Activated T-cell treated with anti-CD3 and anti-CD28 coated beads, Interleukin-2, amount 50 U/mL, for 72 hours (primary cell): ENCODE measurements around the gene MRRF. TPM values are rescaled to one million over a fixed set of nuclear protein-coding genes. Genes with fewer than 3 reads are reported as not detected.
A peak's percentile ranks its signal among the peaks of the same experiment; 100 is the strongest.
"Not testable (repeated sequence)": the region's sequence is repeated elsewhere in the genome, so short reads cannot be mapped to it uniquely, and the experiment has no call there.

Source experiments
- ATAC-seq, 2 donors: fragments of 150-1000 bp; cut with Tn5 transposase; replicated peaks in 1 of 2; 2 replicates each; pipeline ENCODE4 v1.10.0; 2021; ENCODE audit warnings: moderate library complexity in 2 of 2, mild to moderate bottlenecking in 1 of 2
- DNase-seq, 2 donors: peaks; one replicate each; pipeline ENCODE4 v3.0.0; 2021 to 2022; ENCODE audit warnings: mixed read lengths in 1 of 2
- H3K27ac Mint-ChIP-seq: one replicate; pipeline ENCODE4 v1.8.0; 2022; ENCODE audit warnings: mild to moderate bottlenecking, moderate library complexity, mixed read lengths
- H3K27me3 Mint-ChIP-seq: one replicate; pipeline ENCODE4 v1.8.0; 2022; ENCODE audit warnings: low read depth, mixed read lengths
- H3K36me3 Mint-ChIP-seq, 2 donors: one replicate each; pipeline ENCODE4 v1.8.0; 2022; ENCODE audit warnings: mixed read lengths in 2 of 2, mild to moderate bottlenecking in 1 of 2; ENCODE audit not compliant: insufficient read depth in 2 of 2
- H3K4me1 Mint-ChIP-seq: one replicate; pipeline ENCODE4 v1.8.0; 2022; ENCODE audit warnings: low read depth, mixed read lengths
- H3K4me3 Mint-ChIP-seq, 2 donors: one replicate each; pipeline ENCODE4 v1.8.0; 2022; ENCODE audit warnings: mild to moderate bottlenecking in 2 of 2, mixed read lengths in 2 of 2, moderate library complexity in 2 of 2
- H3K9me3 Mint-ChIP-seq, 2 donors: one replicate each; pipeline ENCODE4 v1.8.0; 2022; ENCODE audit warnings: mixed read lengths in 2 of 2
- total RNA-seq, 2 donors: library from RNA; stranded (reverse); gene quantifications; one replicate each; pipeline ENCODE4 v1.2.3, GENCODE V29; 2022

MRRF gene
- total RNA-seq, 2 donors from 2014 or later = 42.6 to 47.7 TPM

- no peaks in the 10 kb centered on the region for H3K4me1 Mint-ChIP-seq
- H3K9me3 Mint-ChIP-seq = no peaks in the 10 kb centered on the region
- H3K4me3 Mint-ChIP-seq = no peak overlapping the region
- H3K27ac Mint-ChIP-seq = peak overlapping the region; percentile 56
- no peak for DNase-seq
- ATAC-seq = no peak
- H3K27me3 Mint-ChIP-seq = no peaks in the 10 kb centered on the region
- H3K36me3 Mint-ChIP-seq = peaks cover 6 to 23% of the 10 kb centered on the region in 2 donors
Measured at GRCh38 chr9:122309861-122310260, 45.2 kb downstream of the MRRF start.

GRCh38 chr9:122314165-122314564 is 49.5 kb downstream of the MRRF start:
- H3K4me1 Mint-ChIP-seq = no peaks in the 10 kb centered on the region
- peak overlapping the region; percentile 29 for H3K27ac Mint-ChIP-seq
- H3K4me3 Mint-ChIP-seq = no peak overlapping the region
- H3K9me3 Mint-ChIP-seq = no peaks in the 10 kb centered on the region
- H3K27me3 Mint-ChIP-seq = no peaks in the 10 kb centered on the region
- ATAC-seq (no peak), DNase-seq (no peak)
- peaks cover 6 to 19% of the 10 kb centered on the region in 2 donors for H3K36me3 Mint-ChIP-seq

- Mint-ChIP-seq H3K36me3 (peaks cover 3 to 16% of the 10 kb centered on the region in 2 donors), H3K27ac (no peak overlapping the region), H3K4me3 (no peak overlapping the region), H3K9me3 (no peaks in the 10 kb centered on the region), H3K27me3 (no peaks in the 10 kb centered on the region), H3K4me1 (no peaks in the 10 kb centered on the region)
- no peak for ATAC-seq
- no peak for DNase-seq
Measured at GRCh38 chr9:122315534-122315933, 50.9 kb downstream of the MRRF start.

- no peak for ATAC-seq
- H3K27me3 Mint-ChIP-seq = no peaks in the 10 kb centered on the region
- no peak overlapping the region for H3K27ac Mint-ChIP-seq
- no peaks in the 10 kb centered on the region for H3K9me3 Mint-ChIP-seq
- DNase-seq = no peak
- no peak overlapping the region for H3K4me3 Mint-ChIP-seq
- no peaks in the 10 kb centered on the region for H3K4me1 Mint-ChIP-seq
- peaks cover 3 to 14% of the 10 kb centered on the region in 2 donors for H3K36me3 Mint-ChIP-seq
Measured at GRCh38 chr9:122318284-122318683, 53.6 kb downstream of the MRRF start.

DNA sequence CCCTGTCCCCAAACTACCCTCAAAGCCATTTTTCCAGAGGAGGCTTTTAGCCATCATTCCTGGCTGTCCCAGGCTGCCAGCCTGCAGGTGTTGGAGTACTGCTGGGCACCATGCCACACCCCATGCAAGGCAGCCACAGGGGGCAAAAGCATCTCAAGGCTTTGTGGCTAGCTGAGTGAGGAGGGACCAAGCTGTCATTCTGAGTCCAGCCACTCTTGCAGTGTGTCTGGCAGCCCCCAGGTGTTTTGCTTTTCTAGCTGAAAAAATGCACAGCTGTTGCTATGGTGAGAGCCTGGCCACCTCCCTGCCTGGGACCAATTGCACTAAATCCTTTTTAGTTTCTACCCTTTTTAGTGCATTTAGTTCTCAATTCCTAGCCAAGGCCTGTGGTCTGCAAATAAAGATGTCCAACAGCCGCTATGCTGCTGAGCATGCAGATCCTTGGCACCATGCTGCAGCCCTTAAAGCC is 55.8 kb downstream of the MRRF start:
- no peak for ATAC-seq
- no peaks in the 10 kb centered on the region for H3K4me1 Mint-ChIP-seq
- H3K4me3 Mint-ChIP-seq = no peak overlapping the region
- DNase-seq = no peak
- H3K36me3 Mint-ChIP-seq = peaks cover 1 to 7% of the 10 kb centered on the region in 2 donors
- no peak overlapping the region for H3K27ac Mint-ChIP-seq
- no peaks in the 10 kb centered on the region for H3K9me3 Mint-ChIP-seq
- no peaks in the 10 kb centered on the region for H3K27me3 Mint-ChIP-seq

DNA sequence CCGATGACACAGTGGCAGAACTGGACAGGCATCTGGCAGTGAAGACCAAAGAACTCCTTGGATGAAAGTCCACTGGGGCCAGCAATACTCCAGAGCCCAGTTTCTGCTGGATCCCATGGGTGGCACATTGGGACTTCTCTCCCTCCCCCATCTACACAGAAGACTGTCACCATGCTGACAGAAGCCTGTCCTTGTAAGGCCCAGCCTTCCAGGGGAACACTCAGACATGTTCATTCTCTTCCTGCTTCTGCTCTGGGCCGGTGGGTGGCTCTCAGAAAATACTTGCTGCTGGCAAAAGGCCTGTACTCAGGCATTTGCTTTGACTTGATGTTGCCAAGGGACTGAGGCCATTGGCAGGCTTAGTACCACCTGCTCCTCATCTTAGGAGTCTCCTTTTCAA is 57.9 kb downstream of the MRRF start:
- DNase-seq = no peak
- Mint-ChIP-seq H3K36me3 (peaks cover 1 to 10% of the 10 kb centered on the region in 2 donors), H3K27ac (no peak overlapping the region), H3K27me3 (no peaks in the 10 kb centered on the region), H3K9me3 (no peaks in the 10 kb centered on the region), H3K4me3 (no peak overlapping the region), H3K4me1 (no peaks in the 10 kb centered on the region)
- no peak for ATAC-seq

DNA sequence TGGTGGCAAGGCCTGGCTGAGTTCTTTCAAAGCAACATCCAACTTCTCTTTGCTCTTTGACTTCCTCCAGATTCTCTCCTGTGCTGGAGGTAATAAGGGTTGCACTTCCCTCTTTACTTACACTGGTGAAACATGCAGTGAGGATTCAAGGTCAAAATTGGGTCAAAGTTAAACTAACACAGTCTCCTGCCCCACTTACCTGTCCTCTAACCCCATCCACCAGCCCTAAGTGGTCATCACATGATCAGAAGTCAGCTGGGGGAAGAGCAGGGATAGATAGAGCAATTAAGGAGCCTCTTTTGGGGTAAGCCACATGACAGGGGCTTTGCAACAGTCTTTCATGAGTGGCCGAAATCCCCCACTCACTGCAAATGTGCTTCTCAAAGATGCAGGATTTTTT is 60.0 kb downstream of the MRRF start:
- H3K4me3 Mint-ChIP-seq = not testable (repeated sequence)

GRCh38 chr9:122325124-122325523 is 60.4 kb downstream of the MRRF start:
- Mint-ChIP-seq H3K27me3 (no peaks in the 10 kb centered on the region), H3K9me3 (no peaks in the 10 kb centered on the region), H3K27ac (no peak overlapping the region), H3K36me3 (peaks cover 3 to 13% of the 10 kb centered on the region in 2 donors), H3K4me3 (no peak overlapping the region), H3K4me1 (no peaks in the 10 kb centered on the region)
- ATAC-seq (peak; percentile 75 to 87), DNase-seq (no peak)

More for the DNA sequence above, 60.0 kb downstream of the MRRF start:
- not testable (repeated sequence) for DNase-seq, H3K27me3 Mint-ChIP-seq, H3K9me3 Mint-ChIP-seq, H3K27ac Mint-ChIP-seq, H3K4me1 Mint-ChIP-seq, ATAC-seq
- H3K36me3 Mint-ChIP-seq = peaks cover 3 to 13% of the 10 kb centered on the region in 2 donors

GRCh38 chr9:122327175-122327574 is 62.5 kb downstream of the MRRF start:
- H3K27ac Mint-ChIP-seq = no peak overlapping the region

DNA sequence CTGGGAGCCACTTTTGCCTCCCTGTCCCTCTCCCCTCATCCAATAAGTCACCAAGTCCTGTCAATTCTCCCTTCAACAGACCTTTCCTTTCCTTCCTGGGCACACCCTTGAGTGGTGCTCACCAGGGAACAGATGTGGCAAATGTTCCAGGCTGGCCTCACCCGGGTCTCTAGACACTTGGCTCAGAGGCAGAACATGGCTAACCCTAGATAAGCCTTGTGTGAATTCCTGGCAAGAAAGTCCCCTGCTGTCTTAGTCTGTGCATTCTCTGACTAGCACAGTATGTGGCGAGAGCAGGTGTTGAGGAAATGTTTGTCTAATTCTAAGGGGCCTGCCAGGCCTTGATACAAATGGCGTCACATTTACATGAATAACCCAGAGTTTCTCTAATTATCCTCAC is 64.9 kb downstream of the MRRF start:
- Mint-ChIP-seq H3K4me1 (peaks cover 7% of the 10 kb centered on the region), H3K36me3 (peaks cover 3 to 8% of the 10 kb centered on the region in 2 donors), H3K9me3 (no peaks in the 10 kb centered on the region), H3K27ac (no peak overlapping the region), H3K4me3 (no peak overlapping the region), H3K27me3 (no peaks in the 10 kb centered on the region)
- DNase-seq (no peak), ATAC-seq (no peak)

More at GRCh38 chr9:122327175-122327574, 62.5 kb downstream of the MRRF start:
- no peaks in the 10 kb centered on the region for H3K9me3 Mint-ChIP-seq
- no peak for DNase-seq
- H3K4me3 Mint-ChIP-seq = no peak overlapping the region
- peaks cover 3 to 11% of the 10 kb centered on the region in 2 donors for H3K36me3 Mint-ChIP-seq
- H3K27me3 Mint-ChIP-seq = no peaks in the 10 kb centered on the region
- peaks cover 7% of the 10 kb centered on the region for H3K4me1 Mint-ChIP-seq
- no peak for ATAC-seq

DNA sequence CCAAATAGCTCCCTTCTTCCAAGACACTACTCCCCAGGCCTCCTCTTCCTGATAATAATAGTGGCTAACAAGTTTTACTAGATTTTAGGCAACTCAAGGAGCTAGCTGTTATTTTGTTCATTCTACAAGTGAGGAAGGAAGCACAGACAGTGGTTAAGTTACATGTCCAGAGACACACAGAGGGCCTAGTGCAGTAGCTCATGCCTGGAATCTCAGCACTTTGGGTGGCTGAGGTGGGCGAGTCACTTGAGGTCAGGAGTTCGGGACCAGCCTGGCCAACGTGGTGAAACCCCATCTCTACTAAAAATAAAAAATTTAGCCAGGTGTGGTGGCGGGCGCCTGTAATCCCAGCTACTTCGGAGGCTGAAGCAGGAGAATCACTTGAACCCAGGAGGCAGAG is 65.8 kb downstream of the MRRF start:
- not testable (repeated sequence) for H3K4me3 Mint-ChIP-seq, H3K9me3 Mint-ChIP-seq, H3K36me3 Mint-ChIP-seq, ATAC-seq, H3K27ac Mint-ChIP-seq, H3K4me1 Mint-ChIP-seq, DNase-seq, H3K27me3 Mint-ChIP-seq

DNA sequence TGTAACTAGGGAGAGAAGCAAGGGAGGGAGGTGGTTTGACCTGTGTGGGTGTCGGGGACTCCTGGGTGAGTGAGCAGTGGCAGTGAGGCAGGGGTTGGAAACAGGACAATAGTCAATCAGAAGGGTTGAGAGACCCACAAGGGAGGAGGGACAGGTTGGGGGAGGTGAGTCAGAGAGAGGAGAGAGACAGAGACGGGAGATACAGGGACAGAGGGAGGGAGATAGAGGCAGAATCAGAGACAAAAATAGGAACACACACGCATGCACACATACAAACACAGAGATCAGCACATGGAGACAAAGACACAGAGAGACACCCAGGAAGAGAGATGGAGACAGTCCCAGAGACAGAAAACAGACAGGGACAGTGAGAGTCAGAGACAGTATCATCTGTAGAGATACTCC is 66.8 kb downstream of the MRRF start:
- Mint-ChIP-seq H3K36me3 (peaks cover 1 to 6% of the 10 kb centered on the region in 2 donors), H3K9me3 (no peaks in the 10 kb centered on the region), H3K27me3 (no peaks in the 10 kb centered on the region), H3K4me1 (peaks cover 7% of the 10 kb centered on the region), H3K4me3 (no peak overlapping the region), H3K27ac (no peak overlapping the region)
- ATAC-seq (no peak), DNase-seq (no peak)

DNA sequence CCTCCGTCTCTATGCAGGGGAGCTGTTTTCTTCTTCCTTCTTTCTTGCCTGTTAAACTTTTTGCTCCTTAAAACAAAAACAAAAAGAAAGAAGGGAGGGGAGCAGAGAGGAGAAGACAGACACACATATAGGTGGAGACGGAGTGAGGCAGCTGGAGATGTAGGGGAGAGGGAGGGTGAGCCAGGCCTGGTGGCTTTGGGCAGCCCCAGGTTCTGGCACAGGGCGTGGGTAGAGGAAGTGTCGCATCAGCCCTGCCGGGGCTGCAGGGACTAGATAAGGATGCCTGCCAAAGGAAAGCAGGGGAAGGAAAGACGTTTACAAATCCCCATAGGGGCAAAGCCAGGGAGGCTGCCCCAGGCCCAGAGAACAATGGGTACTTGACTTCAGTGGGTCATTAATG is 67.4 kb downstream of the MRRF start:
- no peaks in the 10 kb centered on the region for H3K9me3 Mint-ChIP-seq
- peaks cover 1 to 6% of the 10 kb centered on the region in 2 donors for H3K36me3 Mint-ChIP-seq
- H3K27me3 Mint-ChIP-seq = no peaks in the 10 kb centered on the region
- ATAC-seq = peak in 1 of 2 donors; percentile 25
- no peak overlapping the region for H3K27ac Mint-ChIP-seq
- H3K4me1 Mint-ChIP-seq = peaks cover 7% of the 10 kb centered on the region
- DNase-seq = no peak
- H3K4me3 Mint-ChIP-seq = no peak overlapping the region

DNA sequence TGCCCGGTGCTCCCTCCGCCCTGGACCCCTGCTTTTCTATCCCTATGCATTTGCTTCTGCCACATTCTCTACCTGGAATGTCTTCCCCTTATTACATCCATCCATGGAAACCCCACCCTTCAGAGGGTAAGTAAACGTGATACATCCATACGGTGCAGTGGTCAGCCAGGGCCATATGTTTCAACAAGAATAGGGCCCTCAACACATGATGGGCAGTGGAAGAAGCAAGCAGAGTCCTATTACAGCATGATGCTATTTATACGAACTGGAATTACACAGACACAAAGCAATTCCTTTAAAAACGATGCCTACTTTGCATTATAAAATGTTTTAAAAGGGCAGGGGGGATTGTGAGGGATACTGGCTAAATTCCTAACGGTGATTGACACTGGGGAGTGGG is 68.0 kb downstream of the MRRF start:
- H3K36me3 Mint-ChIP-seq = peaks cover 1 to 6% of the 10 kb centered on the region in 2 donors
- no peak for ATAC-seq

More for the DNA sequence above, 68.0 kb downstream of the MRRF start:
- Mint-ChIP-seq H3K27ac (no peak overlapping the region), H3K4me3 (no peak overlapping the region), H3K4me1 (peaks cover 7% of the 10 kb centered on the region), H3K27me3 (no peaks in the 10 kb centered on the region), H3K9me3 (no peaks in the 10 kb centered on the region)
- no peak for DNase-seq
